C4-2B (cell line): ENCODE results near the gene LDB2.

ENCODE experiments used
- CTCF ChIP-seq: fragments of 450-650 bp; conservative IDR thresholded peaks from 2 replicates; pipeline ENCODE4 v1.5.1; 2017; ENCODE audit warnings: mild to moderate bottlenecking
- ZFX ChIP-seq: fragments of 450-650 bp; IDR thresholded peaks from 2 replicates; pipeline ENCODE4 v1.6.1; 2017

DNA sequence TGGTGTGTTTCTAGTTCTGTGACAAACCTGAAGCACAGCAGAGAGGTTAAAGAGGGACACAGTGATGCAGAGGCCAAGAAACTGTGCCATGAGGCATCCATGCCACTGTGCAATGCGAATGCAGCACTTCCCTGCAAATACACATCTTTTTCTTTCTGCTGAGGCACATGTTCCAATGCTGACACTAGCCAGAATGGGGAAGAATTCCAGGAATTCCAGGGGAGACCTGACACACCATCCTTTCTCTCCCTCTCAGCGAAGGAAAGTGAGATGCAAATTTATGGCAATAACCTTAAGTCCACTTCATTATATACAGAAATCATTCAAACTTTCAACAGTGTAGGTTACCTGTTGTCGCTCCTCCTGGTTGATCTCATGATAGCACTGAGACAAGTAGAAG, 204.8 kb downstream of the LDB2 start:
- no peak for TF ChIP-seq CTCF
- no peak for TF ChIP-seq ZFX
